Measurements from ENCODE around the gene CACNA1D. TPM values are rescaled to one million over a fixed set of nuclear protein-coding genes. Genes with fewer than 3 reads are reported as not detected.

CACNA1D gene
- total RNA-seq, 1 experiment from 2014 or later, result not detected

GRCh38 chr3:53790470-53790869 lies 296.1 kb downstream of the CACNA1D start:
- no peak overlapping the region for H3K4me3 ChIP-seq (ENCODE audit: low read length)
- H3K4me2 ChIP-seq (ENCODE audit: low read depth, low read length, poor library complexity, severe bottlenecking), result no peak overlapping the region
- no peaks in the 10 kb centered on the region for H3K27me3 ChIP-seq (ENCODE audit: low read length)
- H3K9me3 ChIP-seq (ENCODE audit: low read length), result no peaks in the 10 kb centered on the region
- H3K9ac ChIP-seq (ENCODE audit: low read length), result no peak overlapping the region
- no peaks in the 10 kb centered on the region for H3K79me2 ChIP-seq (ENCODE audit: low read length)
- no peak overlapping the region for H2AFZ ChIP-seq (ENCODE audit: low read length)
- H3K4me1 ChIP-seq (ENCODE audit: low read length), result no peaks in the 10 kb centered on the region
- H3K36me3 ChIP-seq (ENCODE audit: insufficient read depth, low read length), result no peaks in the 10 kb centered on the region
- no peak overlapping the region for H3K27ac ChIP-seq (ENCODE audit: low read length)
- no peak for DNase-seq
- H3K9me2 ChIP-seq (replicated peaks; ENCODE audit: insufficient read depth, low read length), result no peaks in the 10 kb centered on the region
- no peaks in the 10 kb centered on the region for H4K20me1 ChIP-seq (ENCODE audit: insufficient read depth, low read depth, low read length)

GRCh38 chr3:53791317-53791716 lies 296.9 kb downstream of the CACNA1D start:
- H3K9me2 ChIP-seq (replicated peaks; ENCODE audit: insufficient read depth, low read length), result no peaks in the 10 kb centered on the region
- no peaks in the 10 kb centered on the region for H3K9me3 ChIP-seq (ENCODE audit: low read length)
- no peak for DNase-seq
- H3K36me3 ChIP-seq (ENCODE audit: insufficient read depth, low read length), result no peaks in the 10 kb centered on the region
- no peaks in the 10 kb centered on the region for H3K79me2 ChIP-seq (ENCODE audit: low read length)
- H3K4me1 ChIP-seq (ENCODE audit: low read length), result no peaks in the 10 kb centered on the region
- H2AFZ ChIP-seq (ENCODE audit: low read length), result no peak overlapping the region
- H3K27ac ChIP-seq (ENCODE audit: low read length), result no peak overlapping the region
- H3K4me3 ChIP-seq (ENCODE audit: low read length), result no peak overlapping the region
- H3K27me3 ChIP-seq (ENCODE audit: low read length), result no peaks in the 10 kb centered on the region
- no peak overlapping the region for H3K9ac ChIP-seq (ENCODE audit: low read length)
- H4K20me1 ChIP-seq (ENCODE audit: insufficient read depth, low read depth, low read length), result no peaks in the 10 kb centered on the region
- H3K4me2 ChIP-seq (ENCODE audit: low read depth, low read length, poor library complexity, severe bottlenecking), result no peak overlapping the region

GRCh38 chr3:53792866-53793265 lies 298.5 kb downstream of the CACNA1D start:
- Histone ChIP-seq H3K27ac (ENCODE audit: low read length) (no peak overlapping the region), H3K4me2 (ENCODE audit: low read depth, low read length, poor library complexity, severe bottlenecking) (no peak overlapping the region), H3K4me3 (ENCODE audit: low read length) (no peak overlapping the region), H3K27me3 (ENCODE audit: low read length) (no peaks in the 10 kb centered on the region), H3K36me3 (ENCODE audit: insufficient read depth, low read length) (no peaks in the 10 kb centered on the region), H3K9ac (ENCODE audit: low read length) (no peak overlapping the region), H3K9me2 (replicated peaks; ENCODE audit: insufficient read depth, low read length) (no peaks in the 10 kb centered on the region), H3K9me3 (ENCODE audit: low read length) (no peaks in the 10 kb centered on the region), H3K79me2 (ENCODE audit: low read length) (no peaks in the 10 kb centered on the region), H2AFZ (ENCODE audit: low read length) (no peak overlapping the region), H3K4me1 (ENCODE audit: low read length) (no peaks in the 10 kb centered on the region), H4K20me1 (ENCODE audit: insufficient read depth, low read depth, low read length) (no peaks in the 10 kb centered on the region)
- no peak for DNase-seq

- no peaks in the 10 kb centered on the region for H3K4me1 ChIP-seq (ENCODE audit: low read length)
- H3K27me3 ChIP-seq (ENCODE audit: low read length), result no peaks in the 10 kb centered on the region
Observed at GRCh38 chr3:53794597-53794996, 300.2 kb downstream of the CACNA1D start.

GRCh38 chr3:53795176-53795575 lies 300.8 kb downstream of the CACNA1D start:
- no peak for DNase-seq
- Histone ChIP-seq H3K9me3 (ENCODE audit: low read length) (no peaks in the 10 kb centered on the region), H3K4me1 (ENCODE audit: low read length) (no peaks in the 10 kb centered on the region), H2AFZ (ENCODE audit: low read length) (no peak overlapping the region), H3K9me2 (replicated peaks; ENCODE audit: insufficient read depth, low read length) (no peaks in the 10 kb centered on the region), H3K4me2 (ENCODE audit: low read depth, low read length, poor library complexity, severe bottlenecking) (no peak overlapping the region), H3K27me3 (ENCODE audit: low read length) (no peaks in the 10 kb centered on the region), H3K4me3 (ENCODE audit: low read length) (no peak overlapping the region), H4K20me1 (ENCODE audit: insufficient read depth, low read depth, low read length) (no peaks in the 10 kb centered on the region), H3K9ac (ENCODE audit: low read length) (no peak overlapping the region), H3K79me2 (ENCODE audit: low read length) (no peaks in the 10 kb centered on the region), H3K27ac (ENCODE audit: low read length) (no peak overlapping the region), H3K36me3 (ENCODE audit: insufficient read depth, low read length) (no peaks in the 10 kb centered on the region)

More at GRCh38 chr3:53794597-53794996, 300.2 kb downstream of the CACNA1D start:
- Histone ChIP-seq H3K9me3 (ENCODE audit: low read length) (no peaks in the 10 kb centered on the region), H4K20me1 (ENCODE audit: insufficient read depth, low read depth, low read length) (no peaks in the 10 kb centered on the region), H3K9me2 (replicated peaks; ENCODE audit: insufficient read depth, low read length) (no peaks in the 10 kb centered on the region), H3K27ac (ENCODE audit: low read length) (no peak overlapping the region), H3K36me3 (ENCODE audit: insufficient read depth, low read length) (no peaks in the 10 kb centered on the region), H2AFZ (ENCODE audit: low read length) (no peak overlapping the region), H3K4me2 (ENCODE audit: low read depth, low read length, poor library complexity, severe bottlenecking) (no peak overlapping the region), H3K9ac (ENCODE audit: low read length) (no peak overlapping the region), H3K4me3 (ENCODE audit: low read length) (no peak overlapping the region), H3K79me2 (ENCODE audit: low read length) (no peaks in the 10 kb centered on the region)
- DNase-seq, result no peak

- DNase-seq, result no peak
- Histone ChIP-seq H3K4me1 (ENCODE audit: low read length) (no peaks in the 10 kb centered on the region), H3K4me3 (ENCODE audit: low read length) (no peak overlapping the region), H3K27me3 (ENCODE audit: low read length) (no peaks in the 10 kb centered on the region), H3K9me3 (ENCODE audit: low read length) (no peaks in the 10 kb centered on the region), H3K79me2 (ENCODE audit: low read length) (no peaks in the 10 kb centered on the region), H2AFZ (ENCODE audit: low read length) (no peak overlapping the region), H3K4me2 (ENCODE audit: low read depth, low read length, poor library complexity, severe bottlenecking) (no peak overlapping the region), H3K9ac (ENCODE audit: low read length) (no peak overlapping the region), H3K27ac (ENCODE audit: low read length) (no peak overlapping the region), H4K20me1 (ENCODE audit: insufficient read depth, low read depth, low read length) (no peaks in the 10 kb centered on the region), H3K36me3 (ENCODE audit: insufficient read depth, low read length) (no peaks in the 10 kb centered on the region), H3K9me2 (replicated peaks; ENCODE audit: insufficient read depth, low read length) (no peaks in the 10 kb centered on the region)
Observed at GRCh38 chr3:53795789-53796560, 301.6 kb downstream of the CACNA1D start.

GRCh38 chr3:53798144-53798543 lies 303.7 kb downstream of the CACNA1D start:
- Histone ChIP-seq H3K9me2 (replicated peaks; ENCODE audit: insufficient read depth, low read length) (no peaks in the 10 kb centered on the region), H3K36me3 (ENCODE audit: insufficient read depth, low read length) (no peaks in the 10 kb centered on the region), H3K27me3 (ENCODE audit: low read length) (no peaks in the 10 kb centered on the region), H4K20me1 (ENCODE audit: insufficient read depth, low read depth, low read length) (no peaks in the 10 kb centered on the region), H3K27ac (ENCODE audit: low read length) (no peak overlapping the region), H3K4me3 (ENCODE audit: low read length) (no peak overlapping the region), H2AFZ (ENCODE audit: low read length) (no peak overlapping the region), H3K4me2 (ENCODE audit: low read depth, low read length, poor library complexity, severe bottlenecking) (no peak overlapping the region), H3K79me2 (ENCODE audit: low read length) (no peaks in the 10 kb centered on the region), H3K9ac (ENCODE audit: low read length) (no peak overlapping the region), H3K4me1 (ENCODE audit: low read length) (no peaks in the 10 kb centered on the region), H3K9me3 (ENCODE audit: low read length) (no peaks in the 10 kb centered on the region)
- no peak for DNase-seq

- Histone ChIP-seq H3K4me2 (ENCODE audit: low read depth, low read length, poor library complexity, severe bottlenecking) (no peak overlapping the region), H3K36me3 (ENCODE audit: insufficient read depth, low read length) (no peaks in the 10 kb centered on the region), H4K20me1 (ENCODE audit: insufficient read depth, low read depth, low read length) (no peaks in the 10 kb centered on the region), H3K9me3 (ENCODE audit: low read length) (no peaks in the 10 kb centered on the region), H3K9me2 (replicated peaks; ENCODE audit: insufficient read depth, low read length) (no peaks in the 10 kb centered on the region), H3K27me3 (ENCODE audit: low read length) (no peaks in the 10 kb centered on the region), H3K9ac (ENCODE audit: low read length) (no peak overlapping the region), H3K4me3 (ENCODE audit: low read length) (no peak overlapping the region), H3K27ac (ENCODE audit: low read length) (no peak overlapping the region), H3K79me2 (ENCODE audit: low read length) (no peaks in the 10 kb centered on the region), H3K4me1 (ENCODE audit: low read length) (no peaks in the 10 kb centered on the region), H2AFZ (ENCODE audit: low read length) (no peak overlapping the region)
- no peak for DNase-seq
Observed at GRCh38 chr3:53799338-53799865, 305.0 kb downstream of the CACNA1D start.

Measured in Karpas-422 (cell line).